PC-3 (cell line): ENCODE results near the gene IRF2.

Experiments
- CTCF ChIP-seq: fragments of 300-600 bp; sonication (generic); conservative IDR thresholded peaks from 2 replicates; pipeline ENCODE4 v1.5.1; 2017; ENCODE audit warnings: antibody characterized with exemption, low read depth, mild to moderate bottlenecking, low read length
- EZH2 ChIP-seq: fragments of 300-600 bp; sonication (generic); IDR thresholded peaks from one replicate; pipeline ENCODE4 v1.6.1; 2017; ENCODE audit warnings: antibody characterized with exemption, mild to moderate bottlenecking, low read length; ENCODE audit not compliant: unreplicated experiment
- EZH2phosphoT487 ChIP-seq: fragments of 300-600 bp; sonication (generic); IDR thresholded peaks from 2 replicates; pipeline ENCODE4 v1.6.1; 2018; ENCODE audit warnings: mild to moderate bottlenecking, antibody characterized with exemption, low read length, borderline replicate concordance

GRCh38 chr4:184399512-184399908 is 74.8 kb downstream of the IRF2 start:
- TF ChIP-seq CTCF: no peak
- no peak for TF ChIP-seq EZH2
- TF ChIP-seq EZH2phosphoT487: no peak
